ENCODE results near the gene HOMER2.

Gene HOMER2

DNA sequence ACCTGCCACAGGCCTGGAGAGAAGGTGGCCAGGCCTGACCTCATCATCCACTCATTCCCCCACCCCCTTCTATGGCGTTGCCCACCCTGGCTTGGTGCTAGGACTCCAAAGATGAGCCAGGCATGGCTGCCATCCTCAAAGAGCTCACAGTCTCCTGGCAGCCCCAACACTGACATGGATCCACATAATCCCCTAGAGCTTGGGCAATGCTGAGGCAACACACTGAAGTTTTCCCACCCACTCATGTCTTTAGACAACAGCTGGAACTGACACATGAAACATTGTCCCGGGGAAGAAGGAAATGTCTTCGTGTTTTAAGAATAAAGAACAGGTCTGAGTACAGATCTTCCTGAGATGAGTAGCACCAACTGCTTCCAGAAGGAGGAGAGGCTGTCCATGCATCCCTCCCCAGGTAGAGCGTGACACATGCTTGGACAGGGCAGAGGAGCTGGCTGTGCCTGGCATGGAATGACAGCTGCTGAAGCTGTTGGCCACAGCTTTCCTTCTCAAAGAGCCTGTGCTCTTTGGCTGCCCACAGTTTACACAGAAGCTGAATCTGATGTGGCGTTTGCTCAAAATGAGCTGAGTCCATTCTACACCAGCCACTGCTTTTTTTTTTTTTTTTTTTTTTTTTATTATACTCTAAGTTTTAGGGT, 70.1 kb downstream of the HOMER2 start:
- TF ChIP-seq, protein P1, sequence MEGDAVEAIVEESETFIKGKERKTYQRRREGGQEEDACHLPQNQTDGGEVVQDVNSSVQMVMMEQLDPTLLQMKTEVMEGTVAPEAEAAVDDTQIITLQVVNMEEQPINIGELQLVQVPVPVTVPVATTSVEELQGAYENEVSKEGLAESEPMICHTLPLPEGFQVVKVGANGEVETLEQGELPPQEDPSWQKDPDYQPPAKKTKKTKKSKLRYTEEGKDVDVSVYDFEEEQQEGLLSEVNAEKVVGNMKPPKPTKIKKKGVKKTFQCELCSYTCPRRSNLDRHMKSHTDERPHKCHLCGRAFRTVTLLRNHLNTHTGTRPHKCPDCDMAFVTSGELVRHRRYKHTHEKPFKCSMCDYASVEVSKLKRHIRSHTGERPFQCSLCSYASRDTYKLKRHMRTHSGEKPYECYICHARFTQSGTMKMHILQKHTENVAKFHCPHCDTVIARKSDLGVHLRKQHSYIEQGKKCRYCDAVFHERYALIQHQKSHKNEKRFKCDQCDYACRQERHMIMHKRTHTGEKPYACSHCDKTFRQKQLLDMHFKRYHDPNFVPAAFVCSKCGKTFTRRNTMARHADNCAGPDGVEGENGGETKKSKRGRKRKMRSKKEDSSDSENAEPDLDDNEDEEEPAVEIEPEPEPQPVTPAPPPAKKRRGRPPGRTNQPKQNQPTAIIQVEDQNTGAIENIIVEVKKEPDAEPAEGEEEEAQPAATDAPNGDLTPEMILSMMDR (IDR thresholded peaks at IDR 0.05; ENCODE audit: low read depth, low read length, missing control alignments), result no peak
- no peak overlapping the region for H3K4me3 ChIP-seq (replicated peaks; ENCODE audit: low read depth, low read length)
- DNase-seq (ENCODE audit: extremely low read depth, low read depth), result no peak

DNA sequence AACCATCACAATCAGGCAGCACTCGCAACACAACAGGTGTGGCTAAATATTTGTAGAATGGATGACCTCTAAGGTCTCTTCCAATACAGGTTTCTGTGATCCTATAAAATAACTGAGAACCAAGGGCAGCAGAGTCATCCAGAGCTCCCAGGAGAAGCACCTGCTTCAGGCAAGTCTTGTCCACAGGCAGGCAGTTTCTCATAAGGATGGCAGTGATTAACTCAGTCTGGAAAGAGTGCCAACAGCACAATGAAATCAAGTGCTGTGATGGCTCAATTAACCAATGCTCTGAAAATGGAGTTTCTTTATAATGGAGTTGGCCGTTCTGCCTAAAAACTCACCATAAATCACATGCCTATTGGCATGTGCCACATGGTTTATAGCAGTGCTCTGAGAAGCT, 70.8 kb downstream of the HOMER2 start:
- TF ChIP-seq, protein P1 (IDR thresholded peaks at IDR 0.05; ENCODE audit: low read depth, low read length, missing control alignments), result no peak
- H3K4me3 ChIP-seq (replicated peaks; ENCODE audit: low read depth, low read length), result no peak overlapping the region
- DNase-seq (ENCODE audit: extremely low read depth, low read depth), result no peak

DNA sequence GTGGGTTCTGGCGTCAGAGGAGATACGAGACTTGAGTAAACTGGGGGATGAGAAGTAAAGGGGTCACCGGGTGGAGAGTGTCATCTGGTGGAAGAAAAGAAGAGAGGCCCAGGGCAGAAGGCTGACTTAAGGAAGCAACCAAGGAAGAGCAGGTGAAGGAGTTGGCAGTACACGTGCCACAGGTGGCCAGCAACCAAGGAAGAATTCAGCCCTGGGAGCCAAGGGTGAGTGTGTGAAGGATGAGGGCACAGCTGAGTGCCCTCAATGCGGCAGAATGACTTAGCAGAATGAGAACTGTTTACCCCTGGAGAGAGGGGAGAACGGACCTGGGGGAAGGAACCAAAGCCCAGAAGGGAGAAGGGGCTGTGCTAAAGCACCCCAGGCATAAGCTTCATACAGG, 71.8 kb downstream of the HOMER2 start:
- no peak overlapping the region for H3K4me3 ChIP-seq (replicated peaks; ENCODE audit: low read depth, low read length)
- no peak for DNase-seq (ENCODE audit: extremely low read depth, low read depth)
- TF ChIP-seq, protein P1 (IDR thresholded peaks at IDR 0.05; ENCODE audit: low read depth, low read length, missing control alignments), result no peak

DNA sequence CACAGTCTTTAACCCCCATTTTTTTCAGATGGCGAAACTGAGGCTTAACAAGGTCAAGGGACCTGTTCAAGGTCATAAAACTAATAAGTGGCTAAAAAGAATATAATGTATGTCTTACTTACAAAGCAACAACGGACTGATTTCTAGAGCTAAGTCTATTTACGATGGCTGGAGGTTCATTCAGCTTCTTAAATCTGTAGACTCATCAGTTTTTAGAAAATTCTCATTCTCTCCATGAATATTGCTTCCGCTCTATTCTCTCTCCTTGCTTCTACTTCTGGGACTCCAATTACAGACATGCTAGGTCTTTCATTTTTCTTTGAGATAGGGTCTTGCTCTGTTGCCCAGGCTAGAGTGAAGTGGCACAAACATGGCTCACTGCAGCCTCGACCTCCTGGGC, 74.2 kb downstream of the HOMER2 start:
- TF ChIP-seq, protein P1 (IDR thresholded peaks at IDR 0.05; ENCODE audit: low read depth, low read length, missing control alignments), result no peak
- no peak for DNase-seq (ENCODE audit: extremely low read depth, low read depth)
- no peak overlapping the region for H3K4me3 ChIP-seq (replicated peaks; ENCODE audit: low read depth, low read length)

DNA sequence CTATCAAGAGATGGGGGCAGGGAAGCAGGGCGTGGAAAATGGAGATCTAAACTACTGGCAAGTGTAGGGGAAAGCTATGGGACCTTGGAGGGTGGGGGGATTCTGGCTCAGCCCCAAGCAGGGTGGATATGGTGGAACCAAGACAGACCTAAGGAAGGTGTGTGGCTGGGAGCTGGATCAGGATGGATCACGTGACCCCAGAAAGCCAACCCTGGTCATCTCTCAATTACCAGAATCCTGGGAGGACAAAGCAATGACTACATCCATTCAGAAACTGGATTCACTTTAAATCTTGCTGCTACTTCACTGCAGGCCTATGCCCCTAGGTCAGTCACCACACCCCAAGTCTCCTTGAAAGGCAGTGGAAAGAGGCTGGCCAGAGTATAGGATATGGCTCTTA, 74.7 kb downstream of the HOMER2 start:
- TF ChIP-seq, protein P1 (IDR thresholded peaks at IDR 0.05; ENCODE audit: low read depth, low read length, missing control alignments), result no peak
- no peak for DNase-seq (ENCODE audit: extremely low read depth, low read depth)
- no peak overlapping the region for H3K4me3 ChIP-seq (replicated peaks; ENCODE audit: low read depth, low read length)

DNA sequence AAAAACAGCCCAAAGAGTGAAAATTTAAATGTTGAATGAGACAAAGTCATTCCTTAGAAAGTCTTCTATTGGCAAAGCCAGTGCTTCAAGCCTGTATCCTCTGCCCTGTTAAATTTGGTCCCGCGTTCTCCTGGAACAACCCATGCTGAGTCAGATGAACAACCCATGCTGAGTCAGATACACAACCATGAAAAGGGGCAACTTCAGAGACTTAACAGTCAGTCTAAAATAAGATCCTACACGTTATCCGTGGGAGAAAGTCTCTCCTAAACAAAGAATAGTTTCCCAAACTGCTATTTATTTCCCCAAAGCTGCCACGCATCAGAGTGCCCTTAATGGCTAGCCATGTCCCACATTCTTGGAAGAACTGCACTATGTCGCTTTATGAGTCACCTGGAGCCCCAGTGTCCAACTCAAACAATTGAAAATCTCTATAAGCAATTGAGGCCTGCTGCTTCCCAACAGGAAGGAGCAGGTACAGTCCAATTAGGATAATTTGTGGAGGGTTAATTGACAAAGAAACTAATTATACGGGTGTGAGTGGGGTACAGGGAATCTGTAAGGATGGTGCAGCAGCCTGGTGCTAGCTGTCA, 77.0 kb downstream of the HOMER2 start:
- no peak overlapping the region for H3K4me3 ChIP-seq (replicated peaks; ENCODE audit: low read depth, low read length)
- no peak for DNase-seq (ENCODE audit: extremely low read depth, low read depth)
- TF ChIP-seq, protein P1 (IDR thresholded peaks at IDR 0.05; ENCODE audit: low read depth, low read length, missing control alignments), result no peak

Data from HFF-Myc (cell line).